ENCODE measurements around the gene GANAB.
"Not testable (repeated sequence)": the region's sequence is repeated elsewhere in the genome, so short reads cannot be mapped to it uniquely, and the experiment has no call there.

The GANAB gene

GRCh38 chr11:62600367-62601121 lies 45.9 kb downstream of the GANAB start:
- no peak for DNase-seq

- no peak for DNase-seq
Observed at GRCh38 chr11:62599901-62600300, 46.5 kb downstream of the GANAB start.

GRCh38 chr11:62599069-62599696 lies 47.2 kb downstream of the GANAB start:
- DNase-seq: peak; percentile 89

GRCh38 chr11:62595124-62595523 lies 51.3 kb downstream of the GANAB start:
- DNase-seq: no peak

GRCh38 chr11:62593434-62594044 lies 52.9 kb downstream of the GANAB start:
- DNase-seq: peak; percentile 73

GRCh38 chr11:62592989-62593421 lies 53.4 kb downstream of the GANAB start:
- DNase-seq: no peak

- no peak for DNase-seq
Observed at GRCh38 chr11:62592146-62592815, 54.1 kb downstream of the GANAB start.

GRCh38 chr11:62591448-62592145 lies 54.8 kb downstream of the GANAB start, which contains the start of gene TUT1:
TSS of gene TUT1 (minus strand) at chr11:62591523. CDS start at chr11:62591485, 38 bp downstream.
- peak; percentile 88 for DNase-seq

- no peak for DNase-seq
Observed at GRCh38 chr11:62588966-62589637, 57.3 kb downstream of the GANAB start.

- not testable (repeated sequence) for DNase-seq
Observed at GRCh38 chr11:62585356-62585755, 61.1 kb downstream of the GANAB start.

GRCh38 chr11:62581735-62582134 lies 64.7 kb downstream of the GANAB start:
- DNase-seq: not testable (repeated sequence)

GRCh38 chr11:62580959-62581715 lies 65.3 kb downstream of the GANAB start:
- no peak for DNase-seq

GRCh38 chr11:62579252-62579651 lies 67.2 kb downstream of the GANAB start:
- DNase-seq: no peak

GRCh38 chr11:62578541-62578940 lies 67.9 kb downstream of the GANAB start:
- no peak for DNase-seq

- DNase-seq: no peak
Observed at GRCh38 chr11:62577046-62577714, 69.2 kb downstream of the GANAB start.

GRCh38 chr11:62575837-62576236 lies 70.6 kb downstream of the GANAB start:
- no peak for DNase-seq

- no peak for DNase-seq
Observed at GRCh38 chr11:62575156-62575555, 71.3 kb downstream of the GANAB start.

All from stimulated activated CD4-positive, alpha-beta T cell treated with anti-CD3 and anti-CD28 coated beads, Interleukin-12 subunit alpha, Interleukin-12 subunit beta, amount 100 ng/mL, for 4 hours (primary cell).